Neural progenitor cell (in vitro differentiated cells): ENCODE measurements around the gene TNFRSF25.

Experiments
- CTCF ChIP-seq: fragments of 200-600 bp; sonication (generic); IDR thresholded peaks from 2 replicates; pipeline ENCODE4 v1.5.1; 2017; ENCODE audit warnings: antibody characterized with exemption, mild to moderate bottlenecking
- EZH2 ChIP-seq: fragments of 200-600 bp; sonication (generic); IDR thresholded peaks from 2 replicates; pipeline ENCODE4 v1.6.1; 2017; ENCODE audit warnings: antibody characterized with exemption, mild to moderate bottlenecking, moderate library complexity

- TF ChIP-seq EZH2 = no peak
- TF ChIP-seq CTCF = no peak
Measured at GRCh38 chr1:6450005-6450450, 15.9 kb downstream of the TNFRSF25 start.
